Liver (tissue), 9 donors: ENCODE measurements around the gene ISG15. TPM values are rescaled to one million over a fixed set of nuclear protein-coding genes. Genes with fewer than 3 reads are reported as not detected.

ENCODE experiments used
- DNase-seq: peaks from one replicate; pipeline ENCODE4 v3.0.0-alpha.2; 2017; ENCODE audit warnings: low spot score
- H3K27ac ChIP-seq, 2 donors: one replicate each; pipeline ENCODE4 v1.7.0; 2013; ENCODE audit warnings: inconsistent platforms in 2 of 2, low read length in 2 of 2, control low read depth in 1 of 2, low read depth in 1 of 2, mild to moderate bottlenecking in 1 of 2
- H3K27me3 ChIP-seq, 4 donors: one replicate each; pipeline versions ENCODE4 v1.6.1 to v1.7.0; 2013; ENCODE audit warnings: low read length in 3 of 4, inconsistent platforms in 1 of 4, mild to moderate bottlenecking in 1 of 4, moderate library complexity in 1 of 4; ENCODE audit not compliant: control insufficient read depth in 4 of 4, insufficient read depth in 4 of 4
- H3K36me3 ChIP-seq, 4 donors: one replicate each; pipeline versions ENCODE4 v1.6.1 to v1.7.0; 2013; ENCODE audit warnings: low read length in 3 of 4, mild to moderate bottlenecking in 3 of 4, low read depth in 1 of 4, moderate library complexity in 1 of 4; ENCODE audit not compliant: control insufficient read depth in 4 of 4, insufficient read depth in 3 of 4
- H3K4me1 ChIP-seq, 4 donors: one replicate each; pipeline versions ENCODE4 v1.6.1 to v1.7.0; 2013; ENCODE audit warnings: low read length in 3 of 4, mild to moderate bottlenecking in 3 of 4, moderate library complexity in 1 of 4; ENCODE audit not compliant: control insufficient read depth in 4 of 4, insufficient read depth in 4 of 4
- H3K4me3 ChIP-seq, 3 donors: one replicate each; pipeline versions ENCODE4 v1.6.1 to v1.7.0; 2013; ENCODE audit warnings: low read length in 3 of 3, control low read depth in 1 of 3, low read depth in 1 of 3, mild to moderate bottlenecking in 1 of 3
- H3K9ac ChIP-seq, 2 donors: one replicate each; pipeline ENCODE4 v1.7.0; 2013; ENCODE audit warnings: low read length in 2 of 2, mild to moderate bottlenecking in 2 of 2, moderate library complexity in 2 of 2, control low read depth in 1 of 2, low read depth in 1 of 2
- H3K9me3 ChIP-seq, 4 donors: one replicate each; pipeline versions ENCODE4 v1.6.1 to v1.7.0; 2013; ENCODE audit warnings: low read length in 3 of 4; ENCODE audit not compliant: control insufficient read depth in 4 of 4
- CTCF ChIP-seq: fragments of 150-350 bp; IDR thresholded peaks from 2 replicates; pipeline ENCODE4 v1.5.1; 2017; ENCODE audit warnings: improper control_type of control experiment, low read depth, low read length; ENCODE audit not compliant: missing input control
- HNF4A ChIP-seq, 2 donors: conservative IDR thresholded peaks; 2 replicates each; pipeline ENCODE4 v1.6.1; 2016; ENCODE audit warnings: antibody characterized with exemption in 2 of 2, mild to moderate bottlenecking in 2 of 2
- HNF4G ChIP-seq: IDR thresholded peaks from 2 replicates; pipeline ENCODE4 v1.6.1; 2016; ENCODE audit warnings: antibody characterized with exemption
- NR2F2 ChIP-seq: IDR thresholded peaks from 2 replicates; pipeline ENCODE4 v1.6.1; 2016; ENCODE audit warnings: antibody characterized with exemption
- RAD21 ChIP-seq, 2 donors: IDR thresholded peaks; 2 replicates each; pipeline ENCODE4 v1.6.1; 2016; ENCODE audit warnings: antibody characterized with exemption in 2 of 2, mild to moderate bottlenecking in 2 of 2
- REST ChIP-seq: IDR thresholded peaks from 2 replicates; pipeline ENCODE4 v1.6.1; 2016; ENCODE audit warnings: antibody characterized with exemption, mild to moderate bottlenecking
- RXRA ChIP-seq, 2 donors: IDR thresholded peaks; 2 replicates each; pipeline ENCODE4 v1.6.1; 2017 to 2018; ENCODE audit warnings: antibody characterized with exemption in 2 of 2, mild to moderate bottlenecking in 1 of 2
- TAF1 ChIP-seq: conservative IDR thresholded peaks from 2 replicates; pipeline ENCODE4 v1.6.1; 2016; ENCODE audit warnings: antibody characterized with exemption, mild to moderate bottlenecking
- WGBS: extraction: QIAGEN DNeasy Blood & Tissue Kit; methylation state at CpG from one replicate; pipeline ENCODE4 v1.1.7; 2013; 5-methylcytosine and 5-hydroxymethylcytosine counted together
- polyA plus RNA-seq, 2 donors: library from polyadenylated mRNA; stranded (reverse) in 1 of 2; unstranded in 1 of 2; fragments of 200-250 nt in 1 of 2; fragments of >200 nt in 1 of 2; fragmentation: Nextera tagmentation in 1 of 2; extraction: Ambion mirVana in 1 of 2; gene quantifications; one replicate each; pipeline versions ENCODE4 v1.2.1 to v1.2.3, GENCODE V29; 2013 to 2015
- total RNA-seq, 2 donors: library from RNA; depleted of rRNA; stranded (reverse); fragments of >200 nt; gene quantifications; one replicate each; pipeline ENCODE4 v1.2.3, GENCODE V29; 2014
- TF ChIP-seq, protein P1 (sequence below): IDR thresholded peaks from 2 replicates; pipeline ENCODE4 v1.6.1; 2016; ENCODE audit warnings: antibody characterized with exemption
- TF ChIP-seq, protein P2 (sequence below): IDR thresholded peaks from 2 replicates; pipeline ENCODE4 v1.6.1; 2016; ENCODE audit warnings: antibody characterized with exemption
- donor health status: healthy.
- donor health status: healthy.
- donor health status: healthy.
- donor health status: healthy.
- donor health status: healthy.

Gene ISG15
- total and polyA plus RNA-seq, 4 donors, result 9.3 to 89.4 (median 56.5) TPM

- H3K36me3 ChIP-seq, result no peaks in the 10 kb centered on the region
- WGBS, result 53% methylated on average over 16 of the region's 16 CpGs
- H3K27ac ChIP-seq, result no peak overlapping the region
- no peak for DNase-seq
- peaks cover 4 to 14% (median 11%) of the 10 kb centered on the region in 4 donors for H3K4me1 ChIP-seq
- peaks cover 0 to 2% (median 0%) of the 10 kb centered on the region in 4 donors for H3K27me3 ChIP-seq
- H3K9me3 ChIP-seq, result no peaks in the 10 kb centered on the region
- no peak for TF ChIP-seq REST
- TF ChIP-seq, protein P1, sequence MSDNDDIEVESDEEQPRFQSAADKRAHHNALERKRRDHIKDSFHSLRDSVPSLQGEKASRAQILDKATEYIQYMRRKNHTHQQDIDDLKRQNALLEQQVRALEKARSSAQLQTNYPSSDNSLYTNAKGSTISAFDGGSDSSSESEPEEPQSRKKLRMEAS, result no peak
- no peak for TF ChIP-seq NR2F2
- TF ChIP-seq CTCF, result peak; percentile 21
- TF ChIP-seq TAF1, result no peak
- TF ChIP-seq RAD21 (IDR thresholded peaks at IDR 0.05), result peak in 1 of 2 donors; percentile 51
- TF ChIP-seq, protein P2, sequence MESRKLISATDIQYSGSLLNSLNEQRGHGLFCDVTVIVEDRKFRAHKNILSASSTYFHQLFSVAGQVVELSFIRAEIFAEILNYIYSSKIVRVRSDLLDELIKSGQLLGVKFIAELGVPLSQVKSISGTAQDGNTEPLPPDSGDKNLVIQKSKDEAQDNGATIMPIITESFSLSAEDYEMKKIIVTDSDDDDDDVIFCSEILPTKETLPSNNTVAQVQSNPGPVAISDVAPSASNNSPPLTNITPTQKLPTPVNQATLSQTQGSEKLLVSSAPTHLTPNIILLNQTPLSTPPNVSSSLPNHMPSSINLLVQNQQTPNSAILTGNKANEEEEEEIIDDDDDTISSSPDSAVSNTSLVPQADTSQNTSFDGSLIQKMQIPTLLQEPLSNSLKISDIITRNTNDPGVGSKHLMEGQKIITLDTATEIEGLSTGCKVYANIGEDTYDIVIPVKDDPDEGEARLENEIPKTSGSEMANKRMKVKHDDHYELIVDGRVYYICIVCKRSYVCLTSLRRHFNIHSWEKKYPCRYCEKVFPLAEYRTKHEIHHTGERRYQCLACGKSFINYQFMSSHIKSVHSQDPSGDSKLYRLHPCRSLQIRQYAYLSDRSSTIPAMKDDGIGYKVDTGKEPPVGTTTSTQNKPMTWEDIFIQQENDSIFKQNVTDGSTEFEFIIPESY, result no peak
- TF ChIP-seq HNF4G, result no peak
- H3K4me3 ChIP-seq, result no peak overlapping the region
- H3K9ac ChIP-seq, result no peak overlapping the region
These were observed 19.1 kb downstream of the ISG15 start for GRCh38 chr1:1032424-1032823.

- H3K9me3 ChIP-seq, result no peaks in the 10 kb centered on the region
- TF ChIP-seq RAD21 (IDR thresholded peaks at IDR 0.05), result peak; percentile 71 to 78
- no peak for TF ChIP-seq RXRA (IDR thresholded peaks at IDR 0.05)
- no peak for TF ChIP-seq HNF4A (conservative IDR thresholded peaks at IDR 0.05)
- TF ChIP-seq CTCF, result peak; percentile 61
- no peak for TF ChIP-seq REST
- H3K4me3 ChIP-seq, result peak overlapping the region in 1 of 3 donors; percentile 51
- peak; percentile 75 for DNase-seq
- no peak overlapping the region for H3K9ac ChIP-seq
- H3K36me3 ChIP-seq, result no peaks in the 10 kb centered on the region
- H3K27me3 ChIP-seq, result peaks cover 0 to 2% (median 0%) of the 10 kb centered on the region in 4 donors
- 6% methylated on average over 73 of the region's 73 CpGs for WGBS
- peaks cover 4 to 16% (median 12%) of the 10 kb centered on the region in 4 donors for H3K4me1 ChIP-seq
- no peak overlapping the region for H3K27ac ChIP-seq
These were observed 19.8 kb downstream of the ISG15 start for GRCh38 chr1:1033009-1033587.
